Spleen (tissue), 11 donors: ENCODE measurements around the gene PSMB8. TPM values are rescaled to one million over a fixed set of nuclear protein-coding genes. Genes with fewer than 3 reads are reported as not detected.

ENCODE experiments used
- DNase-seq: peaks from one replicate; pipeline ENCODE4 v3.0.0-alpha.2; 2020
- H3K27ac ChIP-seq, 8 donors: fragments of 200-600 bp; sonication (generic) in 7 of 8; 1 replicate in 4 of 8; 2 replicates in 4 of 8; pipeline versions ENCODE4 v1.5.0 to v1.8.0; 2016 to 2021; ENCODE audit warnings: inconsistent platforms in 4 of 8, mild to moderate bottlenecking in 4 of 8, moderate library complexity in 1 of 8
- H3K27me3 ChIP-seq, 7 donors: fragments of 200-600 bp; sonication (generic) in 6 of 7; replicated peaks in 1 of 7; 1 replicate in 4 of 7; 2 replicates in 3 of 7; pipeline versions ENCODE4 v1.5.0 to v1.8.0; 2016 to 2021; ENCODE audit warnings: inconsistent platforms in 3 of 7, mild to moderate bottlenecking in 1 of 7
- H3K36me3 ChIP-seq, 6 donors: fragments of 200-600 bp; sonication (generic) in 5 of 6; 1 replicate in 4 of 6; 2 replicates in 2 of 6; pipeline versions ENCODE4 v1.5.0 to v1.8.0; 2016 to 2021; ENCODE audit warnings: inconsistent platforms in 2 of 6
- H3K4me1 ChIP-seq, 6 donors: fragments of 200-600 bp; sonication (generic) in 5 of 6; 1 replicate in 3 of 6; 2 replicates in 3 of 6; pipeline versions ENCODE4 v1.5.0 to v1.8.0; 2016 to 2021; ENCODE audit warnings: inconsistent platforms in 3 of 6
- H3K4me3 ChIP-seq, 8 donors: fragments of 200-600 bp; sonication (generic) in 7 of 8; 1 replicate in 4 of 8; 2 replicates in 4 of 8; pipeline versions ENCODE4 v1.5.0 to v1.8.0; 2016 to 2021; ENCODE audit warnings: inconsistent platforms in 4 of 8, mild to moderate bottlenecking in 4 of 8, moderate library complexity in 2 of 8
- H3K9me3 ChIP-seq, 8 donors: fragments of 200-600 bp; sonication (generic) in 7 of 8; 1 replicate in 4 of 8; 2 replicates in 4 of 8; pipeline versions ENCODE4 v1.5.0 to v1.8.0; 2016 to 2021; ENCODE audit warnings: inconsistent platforms in 4 of 8
- CTCF ChIP-seq, 11 experiments: fragments of 200-600 bp in 7 of 11; fragments of 450-650 bp in 4 of 11; sonication (generic) in 4 of 11; IDR thresholded peaks in 8 of 11; conservative IDR thresholded peaks in 3 of 11; 1 replicate in 7 of 11; 2 replicates in 4 of 11; pipeline versions ENCODE4 v1.4.0 to v1.8.0; 2016 to 2021; ENCODE audit warnings: antibody characterized with exemption in 11 of 11, inconsistent platforms in 4 of 11, mild to moderate bottlenecking in 1 of 11
- POLR2A ChIP-seq, 3 donors: fragments of 450-650 bp; IDR thresholded peaks; one replicate each; pipeline ENCODE4 v1.5.1; 2017; ENCODE audit warnings: antibody characterized with exemption in 3 of 3, mild to moderate bottlenecking in 1 of 3
- POLR2AphosphoS5 ChIP-seq, 3 donors: sonication (generic); formaldehyde crosslinking; IDR thresholded peaks; one replicate each; pipeline ENCODE4 v1.5.1; 2017; ENCODE audit warnings: antibody characterized with exemption in 3 of 3
- WGBS, 5 donors: extraction: QIAGEN DNeasy Blood & Tissue Kit in 3 of 5; methylation state at CpG; one replicate each; pipeline versions ENCODE4 v1.1.5 to v1.1.7; 2013 to 2018; 5-methylcytosine and 5-hydroxymethylcytosine counted together
- intact Hi-C: fragments of 100-400 bp; cut with DNase I; formaldehyde crosslinking; loops from one replicate; pipeline ENCODE4 v1.15.0; 2023; ENCODE audit warnings: low total_unique reads
- polyA plus RNA-seq, 3 donors: library from polyadenylated mRNA; stranded (reverse); fragments of 200-250 nt; gene quantifications; one replicate each; pipeline ENCODE4 v1.2.1, GENCODE V29; 2013
- total RNA-seq, 7 donors: library from RNA; depleted of rRNA in 3 of 7; stranded (reverse); fragments of >200 nt in 3 of 7; fragmentation: NEBNext Ultra II Directional in 4 of 7; extraction: Animal tissue kit (Norgen Biotek cat#: 25700) in 4 of 7; gene quantifications; one replicate each; pipeline versions ENCODE4 v1.1.0 to v1.2.1, GENCODE V29; 2016 to 2021
- donor health status: healthy with polysubstance abuse.
- donor health status: DM: no; HTN: no; CAD: no; lungs with moderate emphysema.
- donor health status: DM: no; HTN: no; CAD: no.
- donor health status: Bipolar disorder and iron deficiency.
- donor health status: healthy.
- donor health status: DM: no; HTN: no; CAD: no.
- donor health status: DM: yes; HTN: yes; CAD: no.

PSMB8 gene
- total and polyA plus RNA-seq, 10 donors = 109 to 288 (median 155) TPM

GRCh38 chr6:32803416-32803815, 40.4 kb downstream of the PSMB8 start:
- Histone ChIP-seq H3K27ac (no peak overlapping the region), H3K27me3 (peaks cover 0 to 4% (median 0%) of the 10 kb centered on the region in 7 donors), H3K36me3 (peaks cover 0 to 11% (median 0%) of the 10 kb centered on the region in 6 donors), H3K4me3 (no peak overlapping the region), H3K4me1 (no peaks in the 10 kb centered on the region), H3K9me3 (peaks cover 0 to 18% (median 13%) of the 10 kb centered on the region in 8 donors)
- TF ChIP-seq POLR2AphosphoS5 (IDR thresholded peaks at IDR 0.05) (no peak), CTCF (IDR thresholded peaks at IDR 0.05 in 8 of 11, conservative IDR thresholded peaks at IDR 0.05 in 3 of 11) (no peak), POLR2A (IDR thresholded peaks at IDR 0.05) (no peak)
- intact Hi-C loops = no loop called here
- DNase-seq = no peak
- 3 to 59% (median 36%) methylated on average over 2 of the region's 2 CpGs for WGBS, 5 donors

- Histone ChIP-seq H3K4me3 (no peak overlapping the region), H3K27ac (no peak overlapping the region), H3K27me3 (peaks cover 0 to 3% (median 0%) of the 10 kb centered on the region in 7 donors), H3K4me1 (peaks cover 0 to 30% (median 21%) of the 10 kb centered on the region in 6 donors), H3K36me3 (no peaks in the 10 kb centered on the region), H3K9me3 (peaks cover 0 to 20% (median 15%) of the 10 kb centered on the region in 8 donors)
- intact Hi-C loops = no loop called here
- no peak for DNase-seq
- no peak for TF ChIP-seq POLR2AphosphoS5 (IDR thresholded peaks at IDR 0.05)
- no peak for TF ChIP-seq CTCF (IDR thresholded peaks at IDR 0.05 in 8 of 11, conservative IDR thresholded peaks at IDR 0.05 in 3 of 11)
- TF ChIP-seq POLR2A (IDR thresholded peaks at IDR 0.05) = no peak
- WGBS, 5 donors = 78 to 96% (median 86%) methylated on average over 3 of the region's 3 CpGs
Observed at GRCh38 chr6:32799740-32800139, 44.1 kb downstream of the PSMB8 start.

GRCh38 chr6:32799168-32799567, 44.7 kb downstream of the PSMB8 start:
- peaks cover 0 to 20% (median 15%) of the 10 kb centered on the region in 8 donors for H3K9me3 ChIP-seq
- WGBS, 5 donors = 92 to 96% (median 96%) methylated on average over 3 of the region's 3 CpGs
- H3K36me3 ChIP-seq = no peaks in the 10 kb centered on the region
- TF ChIP-seq CTCF (IDR thresholded peaks at IDR 0.05 in 8 of 11, conservative IDR thresholded peaks at IDR 0.05 in 3 of 11) (no peak), POLR2A (IDR thresholded peaks at IDR 0.05) (no peak), POLR2AphosphoS5 (IDR thresholded peaks at IDR 0.05) (no peak)
- peaks cover 0 to 3% (median 0%) of the 10 kb centered on the region in 7 donors for H3K27me3 ChIP-seq
- H3K4me3 ChIP-seq = no peak overlapping the region
- intact Hi-C loops = no loop called here
- no peak for DNase-seq
- peaks cover 0 to 35% (median 27%) of the 10 kb centered on the region in 6 donors for H3K4me1 ChIP-seq
- no peak overlapping the region for H3K27ac ChIP-seq

- Histone ChIP-seq H3K27ac (peak overlapping the region in 6 of 8 donors; percentile 26 to 60 (median 42)), H3K36me3 (no peaks in the 10 kb centered on the region), H3K4me1 (peaks cover 0 to 44% (median 32%) of the 10 kb centered on the region in 6 donors), H3K27me3 (peaks cover 0 to 3% (median 0%) of the 10 kb centered on the region in 7 donors), H3K4me3 (peak overlapping the region in 4 of 8 donors; percentile 6 to 56 (median 11)), H3K9me3 (peaks cover 0 to 20% (median 15%) of the 10 kb centered on the region in 8 donors)
- WGBS, 5 donors = 4 to 5% (median 4%) methylated on average over 30 of the region's 30 CpGs
- peak; percentile 89 for DNase-seq
- intact Hi-C loops = no loop called here
- TF ChIP-seq POLR2A (IDR thresholded peaks at IDR 0.05) = no peak
- TF ChIP-seq POLR2AphosphoS5 (IDR thresholded peaks at IDR 0.05) = peak in 1 of 3 donors; percentile 16
- TF ChIP-seq CTCF (IDR thresholded peaks at IDR 0.05 in 8 of 11, conservative IDR thresholded peaks at IDR 0.05 in 3 of 11) = peak; percentile 83 to 99 (median 96)
Observed at GRCh38 chr6:32796848-32797776, 46.7 kb downstream of the PSMB8 start.
